Transverse colon (tissue), 4 donors: ENCODE results near the gene TJP1. TPM values are rescaled to one million over a fixed set of nuclear protein-coding genes. Genes with fewer than 3 reads are reported as not detected.

Experiments used
- DNase-seq: peaks from one replicate; pipeline ENCODE4 v3.0.0-alpha.2; 2019
- H3K27ac ChIP-seq, 4 donors: fragments of 200-600 bp; sonication (generic); 2 replicates each; pipeline ENCODE4 v1.5.1; 2016 to 2018; ENCODE audit warnings: inconsistent platforms in 4 of 4
- H3K27me3 ChIP-seq: fragments of 200-600 bp; sonication (generic); 2 replicates; pipeline ENCODE4 v1.5.1; 2017; ENCODE audit warnings: inconsistent platforms
- H3K36me3 ChIP-seq, 4 donors: fragments of 200-600 bp; sonication (generic); 2 replicates each; pipeline ENCODE4 v1.5.1; 2017 to 2019; ENCODE audit warnings: inconsistent platforms in 4 of 4
- H3K4me1 ChIP-seq, 4 donors: fragments of 200-600 bp; sonication (generic); 2 replicates each; pipeline ENCODE4 v1.5.1; 2017 to 2020; ENCODE audit warnings: inconsistent platforms in 4 of 4
- H3K4me3 ChIP-seq, 4 donors: fragments of 200-600 bp; sonication (generic); 1 replicate in 1 of 4; 2 replicates in 3 of 4; pipeline versions ENCODE4 v1.5.1 to v1.6.1; 2017 to 2019; ENCODE audit warnings: inconsistent platforms in 4 of 4
- H3K9me3 ChIP-seq, 2 donors: fragments of 200-600 bp; sonication (generic); 2 replicates each; pipeline ENCODE4 v1.5.1; 2017 to 2019; ENCODE audit warnings: inconsistent platforms in 2 of 2
- EP300 ChIP-seq: sonication (generic); formaldehyde crosslinking; IDR thresholded peaks from one replicate; pipeline ENCODE4 v1.6.1; 2017; ENCODE audit warnings: antibody characterized with exemption, low read depth
- POLR2A ChIP-seq: fragments of 450-650 bp; IDR thresholded peaks from one replicate; pipeline ENCODE4 v1.6.1; 2016; ENCODE audit warnings: antibody characterized with exemption, mild to moderate bottlenecking, moderate library complexity
- POLR2AphosphoS5 ChIP-seq, 3 donors: sonication (generic); formaldehyde crosslinking; IDR thresholded peaks; one replicate each; pipeline ENCODE4 v1.6.1; 2016; ENCODE audit warnings: antibody characterized with exemption in 3 of 3
- WGBS, 2 donors: methylation state at CpG; one replicate each; pipeline ENCODE4 v1.1.5; 2018; ENCODE audit warnings: low coverage in 1 of 2; 5-methylcytosine and 5-hydroxymethylcytosine counted together
- in situ Hi-C, 4 donors: fragments of 200-750 bp; cut with MboI; loops; one replicate each; pipeline versions ENCODE4 v1.15.0 to v1.15.1; 2017; ENCODE audit warnings: low sequenced_read_pairs in 3 of 4, low pct_ligation_motif_present in 1 of 4, low pct_unique_long_range_greater_than_20kb in 1 of 4
- intact Hi-C: fragments of 100-400 bp; cut with DNase I; formaldehyde crosslinking; loops from one replicate; pipeline ENCODE4 v1.15.1; 2023; ENCODE audit warnings: low total_unique reads
- total RNA-seq, 4 donors: library from RNA; depleted of rRNA; stranded (reverse); fragments of >200 nt; gene quantifications; one replicate each; pipeline ENCODE4 v1.1.0, GENCODE V29; 2016
- TF ChIP-seq, protein P1 (sequence below), 5 experiments: fragments of 200-600 bp in 3 of 5; fragments of 450-650 bp in 2 of 5; sonication (generic) in 3 of 5; IDR thresholded peaks; 1 replicate in 2 of 5; 2 replicates in 3 of 5; pipeline ENCODE4 v1.5.1; 2016 to 2017; ENCODE audit warnings: antibody characterized with exemption in 5 of 5, inconsistent platforms in 3 of 5, mild to moderate bottlenecking in 2 of 5, moderate library complexity in 1 of 5

Gene TJP1
- total RNA-seq, 4 donors from 2014 or later: 69.9 to 119 (median 93.0) TPM

DNA sequence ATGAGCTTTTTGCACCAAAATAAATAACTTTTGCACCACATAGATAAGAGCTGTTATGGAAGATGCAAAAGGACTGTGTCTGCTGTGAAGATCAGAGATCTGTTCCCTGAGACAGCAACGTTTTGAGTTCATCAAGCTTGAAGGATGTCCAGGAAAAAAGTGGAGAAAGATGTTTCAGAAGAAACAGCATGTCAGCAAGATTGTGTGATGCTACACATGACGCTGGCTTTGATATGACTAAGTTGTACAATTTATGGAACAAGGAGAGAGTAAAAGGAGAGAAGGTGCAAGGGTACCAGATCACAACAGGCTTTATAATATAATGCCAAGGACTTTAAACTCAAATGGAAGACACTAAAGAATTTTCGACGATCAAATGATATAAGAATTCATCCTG is 16.6 kb downstream of the TJP1 start:
- intact Hi-C loops (no loop called here), in situ Hi-C loops (no loop called here)
- peaks cover 8 to 48% (median 12%) of the 10 kb centered on the region in 4 donors for H3K4me1 ChIP-seq

DNA sequence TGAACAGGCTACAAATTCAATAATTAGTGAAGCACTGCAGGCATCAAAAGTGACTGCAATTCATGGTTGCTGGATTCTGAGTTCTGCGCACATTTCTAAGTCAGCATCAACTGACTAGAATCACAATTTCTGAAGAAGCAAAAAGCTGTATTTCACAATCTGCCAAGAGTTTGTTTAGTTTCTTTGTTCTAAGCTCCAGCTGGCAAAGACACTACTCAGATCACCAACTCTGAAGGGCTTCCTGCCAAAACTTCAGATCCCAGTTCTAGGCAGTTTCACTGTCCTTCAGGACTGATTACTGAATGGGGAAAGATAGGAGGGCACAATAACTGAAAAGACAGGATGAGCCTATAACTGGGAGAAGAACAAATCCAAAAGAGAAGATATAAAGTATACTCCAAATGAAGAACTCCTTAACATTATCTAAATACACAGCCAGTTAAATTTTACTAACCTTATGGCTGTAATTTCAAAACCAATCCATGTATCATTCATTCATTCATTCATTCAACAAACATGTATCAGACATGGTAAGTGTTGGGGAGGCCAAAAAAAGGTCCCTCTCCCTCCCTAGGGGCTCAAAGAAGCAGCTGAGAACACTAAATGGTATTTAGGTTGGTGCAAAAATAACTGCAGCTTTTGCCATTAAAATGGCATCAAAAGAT is 17.1 kb downstream of the TJP1 start:
- DNase-seq: no peak
- intact Hi-C loops (no loop called here), in situ Hi-C loops (no loop called here)
- 48% methylated on average over 1 of the region's 1 CpG; no CpG with 5 or more reads in 1 of the 2 donors for WGBS, 2 donors
- H3K9me3 ChIP-seq: no peaks in the 10 kb centered on the region
- no peak overlapping the region for H3K4me3 ChIP-seq
- H3K27ac ChIP-seq: peak overlapping the region in 1 of 4 donors; percentile 56
- H3K27me3 ChIP-seq: no peaks in the 10 kb centered on the region
- H3K36me3 ChIP-seq: no peaks in the 10 kb centered on the region
- no peak for TF ChIP-seq EP300
- TF ChIP-seq POLR2AphosphoS5 (IDR thresholded peaks at IDR 0.05): peak in 1 of 3 donors; percentile 56
- TF ChIP-seq POLR2A: no peak
- H3K4me1 ChIP-seq: peaks cover 8 to 44% (median 14%) of the 10 kb centered on the region in 4 donors

More for the DNA sequence above, 16.6 kb downstream of the TJP1 start:
- no peak overlapping the region for H3K4me3 ChIP-seq
- no peak for TF ChIP-seq EP300
- no peak for TF ChIP-seq POLR2A
- TF ChIP-seq, protein P1, sequence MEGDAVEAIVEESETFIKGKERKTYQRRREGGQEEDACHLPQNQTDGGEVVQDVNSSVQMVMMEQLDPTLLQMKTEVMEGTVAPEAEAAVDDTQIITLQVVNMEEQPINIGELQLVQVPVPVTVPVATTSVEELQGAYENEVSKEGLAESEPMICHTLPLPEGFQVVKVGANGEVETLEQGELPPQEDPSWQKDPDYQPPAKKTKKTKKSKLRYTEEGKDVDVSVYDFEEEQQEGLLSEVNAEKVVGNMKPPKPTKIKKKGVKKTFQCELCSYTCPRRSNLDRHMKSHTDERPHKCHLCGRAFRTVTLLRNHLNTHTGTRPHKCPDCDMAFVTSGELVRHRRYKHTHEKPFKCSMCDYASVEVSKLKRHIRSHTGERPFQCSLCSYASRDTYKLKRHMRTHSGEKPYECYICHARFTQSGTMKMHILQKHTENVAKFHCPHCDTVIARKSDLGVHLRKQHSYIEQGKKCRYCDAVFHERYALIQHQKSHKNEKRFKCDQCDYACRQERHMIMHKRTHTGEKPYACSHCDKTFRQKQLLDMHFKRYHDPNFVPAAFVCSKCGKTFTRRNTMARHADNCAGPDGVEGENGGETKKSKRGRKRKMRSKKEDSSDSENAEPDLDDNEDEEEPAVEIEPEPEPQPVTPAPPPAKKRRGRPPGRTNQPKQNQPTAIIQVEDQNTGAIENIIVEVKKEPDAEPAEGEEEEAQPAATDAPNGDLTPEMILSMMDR (IDR thresholded peaks at IDR 0.05): no peak
- TF ChIP-seq POLR2AphosphoS5 (IDR thresholded peaks at IDR 0.05): no peak
- 81 to 83% methylated on average over 4 of the region's 4 CpGs for WGBS, 2 donors
- H3K27ac ChIP-seq: no peak overlapping the region
- H3K9me3 ChIP-seq: no peaks in the 10 kb centered on the region
- H3K36me3 ChIP-seq: no peaks in the 10 kb centered on the region
- no peaks in the 10 kb centered on the region for H3K27me3 ChIP-seq
- DNase-seq: no peak

DNA sequence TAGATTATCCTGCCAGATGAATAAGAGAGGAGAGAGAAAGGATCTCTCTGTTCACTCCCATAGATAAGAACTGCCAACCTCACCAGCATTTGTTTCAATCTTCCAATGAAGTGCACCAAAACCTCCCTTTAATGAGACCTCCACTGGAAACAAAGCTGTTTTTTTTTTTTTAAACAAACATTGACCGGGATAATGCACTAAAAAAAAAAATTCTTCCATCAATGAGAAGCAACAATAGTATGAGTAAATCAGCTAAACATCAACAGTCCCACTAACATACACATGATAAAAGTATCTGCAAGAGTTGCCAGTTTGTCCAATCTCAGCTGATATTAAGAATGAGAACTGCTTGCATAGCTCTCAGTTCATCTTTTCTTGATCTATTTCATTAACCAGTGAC is 19.9 kb downstream of the TJP1 start:
- Histone ChIP-seq H3K4me1 (peaks cover 8 to 48% (median 14%) of the 10 kb centered on the region in 4 donors), H3K27me3 (no peaks in the 10 kb centered on the region), H3K9me3 (no peaks in the 10 kb centered on the region), H3K4me3 (no peak overlapping the region), H3K36me3 (peaks cover 0 to 6% (median 0%) of the 10 kb centered on the region in 4 donors), H3K27ac (no peak overlapping the region)
- intact Hi-C loops: no loop called here
- WGBS, 2 donors: 38 to 56% methylated on average over 1 of the region's 1 CpG
- TF ChIP-seq POLR2A: no peak
- TF ChIP-seq EP300: no peak
- TF ChIP-seq, protein P1 (IDR thresholded peaks at IDR 0.05): no peak
- no peak for TF ChIP-seq POLR2AphosphoS5 (IDR thresholded peaks at IDR 0.05)
- DNase-seq: no peak
- in situ Hi-C loops: no loop called here

DNA sequence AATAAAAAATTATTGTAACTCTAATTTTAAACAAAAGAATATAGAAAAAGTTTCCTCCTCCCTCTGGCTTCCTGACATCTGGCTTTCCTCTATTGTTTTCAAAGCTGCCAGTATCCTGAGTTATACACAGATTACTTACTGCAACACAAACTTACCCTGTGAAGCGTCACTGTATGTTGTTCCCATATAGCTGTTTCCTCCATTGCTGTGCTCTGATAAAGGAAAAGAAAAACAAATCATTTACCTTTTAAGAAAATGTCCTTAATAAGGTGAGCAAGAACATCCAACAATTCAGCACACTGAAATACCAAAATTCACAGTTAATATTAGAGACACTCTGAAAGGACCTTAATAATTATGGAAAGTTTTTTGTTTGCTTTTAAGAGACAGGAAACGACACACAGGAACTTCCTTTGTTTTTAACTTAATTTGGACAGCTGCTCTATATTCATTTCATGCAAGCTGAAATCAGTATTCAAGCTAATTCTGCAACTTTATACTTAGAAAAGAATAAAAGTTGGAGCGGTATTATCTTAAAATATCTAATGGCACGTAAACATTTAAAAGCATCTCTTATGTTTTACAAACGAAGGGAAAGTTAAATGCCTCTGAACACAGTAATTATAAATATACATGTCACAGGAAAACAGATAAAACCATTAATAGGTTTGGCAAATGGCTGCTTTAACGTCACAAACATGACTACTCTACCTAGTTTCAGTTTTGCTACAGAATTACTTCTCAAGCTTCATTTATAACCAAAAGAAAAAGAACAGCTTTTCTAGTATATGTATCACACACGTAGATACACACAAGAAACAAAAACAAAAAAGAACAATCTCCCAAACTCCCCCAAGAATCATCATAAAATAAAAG is 21.5 kb downstream of the TJP1 start:
- TF ChIP-seq, protein P1 (IDR thresholded peaks at IDR 0.05): no peak
- TF ChIP-seq POLR2A (no peak), POLR2AphosphoS5 (IDR thresholded peaks at IDR 0.05) (no peak), EP300 (no peak)
- H3K4me1 ChIP-seq: peaks cover 8 to 37% (median 13%) of the 10 kb centered on the region in 4 donors
- peak overlapping the region in 1 of 4 donors; percentile 9 for H3K4me3 ChIP-seq
- intact Hi-C loops (no loop called here), in situ Hi-C loops (no loop called here)
- no peaks in the 10 kb centered on the region for H3K9me3 ChIP-seq
- 54 to 62% methylated on average over 7 of the region's 7 CpGs for WGBS, 2 donors
- peak overlapping the region in 1 of 4 donors; percentile 4 for H3K27ac ChIP-seq
- no peaks in the 10 kb centered on the region for H3K27me3 ChIP-seq
- peaks cover 0 to 6% (median 0%) of the 10 kb centered on the region in 4 donors for H3K36me3 ChIP-seq
- no peak for DNase-seq
